Activated CD4-positive, alpha-beta memory T cell treated with anti-CD3 and anti-CD28 coated beads for 36 hours (primary cell): ENCODE results near the gene TRIM61. TPM values are rescaled to one million over a fixed set of nuclear protein-coding genes. Genes with fewer than 3 reads are reported as not detected.
"Not testable (repeated sequence)": the region's sequence is repeated elsewhere in the genome, so short reads cannot be mapped to it uniquely, and the experiment has no call there.

Source experiments
- CTCF ChIA-PET: fragments of 350-600 bp; sonication (Branson Sonifier 250); formaldehyde crosslinking; loops from one replicate; lab custom pipeline; 2021; ENCODE audit warnings: antibody characterized with exemption, inconsistent platforms; lab: Charles Lee
- POLR2A ChIA-PET: fragments of 350-600 bp; sonication (Branson Sonifier 250); formaldehyde crosslinking; loops from one replicate; lab custom pipeline; 2021; ENCODE audit warnings: antibody characterized with exemption; lab: Charles Lee
- DNase-seq: peaks from one replicate; pipeline ENCODE4 v3.0.0-alpha.2; 2020
- H3K27ac Mint-ChIP-seq: one replicate; pipeline ENCODE4 v1.8.0; 2021; ENCODE audit warnings: mixed read lengths
- H3K27me3 Mint-ChIP-seq: one replicate; pipeline ENCODE4 v1.8.0; 2021; ENCODE audit warnings: mixed read lengths
- H3K36me3 Mint-ChIP-seq: one replicate; pipeline ENCODE4 v1.8.0; 2021; ENCODE audit warnings: mixed read lengths
- H3K4me1 Mint-ChIP-seq: one replicate; pipeline ENCODE4 v1.8.0; 2021; ENCODE audit warnings: low read depth, mixed read lengths
- H3K4me3 Mint-ChIP-seq: one replicate; pipeline ENCODE4 v1.8.0; 2021; ENCODE audit warnings: mild to moderate bottlenecking, mixed read lengths
- H3K9me3 Mint-ChIP-seq: one replicate; pipeline ENCODE4 v1.8.0; 2021; ENCODE audit warnings: mixed read lengths
- intact Hi-C: fragments of 100-400 bp; cut with micrococcal nuclease; formaldehyde crosslinking; loops from one replicate; pipeline ENCODE4 v1.15.1; 2023
- total RNA-seq, 2 experiments: library from RNA; stranded (reverse); gene quantifications; one replicate each; pipeline ENCODE4 v1.2.3, GENCODE V29; 2021

Gene TRIM61
- total RNA-seq, 2 experiments from 2014 or later = 1.0 TPM

DNA sequence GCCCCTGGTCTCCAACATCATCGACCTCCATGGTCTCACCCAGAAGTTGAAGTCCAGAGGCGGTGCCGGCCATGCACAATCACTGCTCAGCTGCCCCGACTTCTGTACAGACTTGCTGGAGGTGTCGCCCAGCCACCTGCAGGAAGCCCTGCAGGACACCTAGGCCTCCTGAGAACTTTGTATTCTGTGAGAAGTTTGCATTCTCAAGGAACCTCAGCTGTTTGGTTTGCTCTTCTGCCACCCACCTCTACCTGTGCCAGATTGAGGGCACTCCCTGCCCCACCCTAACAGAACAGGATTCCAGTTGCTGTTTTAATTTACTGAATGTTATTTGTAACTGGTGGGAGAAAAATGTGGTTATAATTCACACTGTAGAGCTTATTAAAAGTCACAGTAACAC lies 46.8 kb downstream of the TRIM61 start:
- Mint-ChIP-seq H3K27ac (no peak overlapping the region), H3K9me3 (no peaks in the 10 kb centered on the region), H3K4me1 (no peaks in the 10 kb centered on the region), H3K27me3 (peaks cover 9% of the 10 kb centered on the region), H3K36me3 (no peaks in the 10 kb centered on the region), H3K4me3 (no peak overlapping the region)
- ChIA-PET POLR2A (no interaction called here), CTCF (no interaction called here)
- no peak for DNase-seq
- intact Hi-C loops = no loop called here

- H3K4me1 Mint-ChIP-seq, H3K27me3 Mint-ChIP-seq, DNase-seq, H3K27ac Mint-ChIP-seq, POLR2A ChIA-PET, CTCF ChIA-PET, H3K9me3 Mint-ChIP-seq, intact Hi-C loops, H3K4me3 Mint-ChIP-seq, H3K36me3 Mint-ChIP-seq: not testable (repeated sequence)
These were observed 50.4 kb downstream of the TRIM61 start for GRCh38 chr4:164927101-164927500.

DNA sequence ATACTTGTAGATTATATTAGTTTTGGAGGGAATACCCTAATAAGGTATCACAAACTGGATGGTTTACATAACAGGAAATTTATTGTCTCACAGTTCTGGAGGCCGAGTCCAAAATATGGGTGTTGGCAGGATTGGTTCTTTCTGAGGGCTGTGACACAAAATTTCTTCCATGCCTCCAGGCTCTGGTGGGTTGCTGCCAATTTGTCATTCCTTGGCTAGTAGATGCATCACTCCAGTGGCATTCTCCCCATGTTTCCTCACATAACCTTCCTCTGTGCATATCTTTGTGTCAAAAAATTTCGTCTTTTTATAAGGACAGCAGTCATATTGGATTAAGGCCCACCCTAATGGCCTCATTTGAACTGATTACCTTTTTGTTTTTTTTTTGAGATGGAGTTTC lies 51.2 kb downstream of the TRIM61 start:
- Mint-ChIP-seq H3K9me3 (no peaks in the 10 kb centered on the region), H3K4me1 (no peaks in the 10 kb centered on the region), H3K27ac (no peak overlapping the region), H3K36me3 (no peaks in the 10 kb centered on the region), H3K4me3 (no peak overlapping the region), H3K27me3 (peaks cover 7% of the 10 kb centered on the region)
- intact Hi-C loops = no loop called here
- CTCF ChIA-PET = no interaction called here
- POLR2A ChIA-PET = no interaction called here
- no peak for DNase-seq

DNA sequence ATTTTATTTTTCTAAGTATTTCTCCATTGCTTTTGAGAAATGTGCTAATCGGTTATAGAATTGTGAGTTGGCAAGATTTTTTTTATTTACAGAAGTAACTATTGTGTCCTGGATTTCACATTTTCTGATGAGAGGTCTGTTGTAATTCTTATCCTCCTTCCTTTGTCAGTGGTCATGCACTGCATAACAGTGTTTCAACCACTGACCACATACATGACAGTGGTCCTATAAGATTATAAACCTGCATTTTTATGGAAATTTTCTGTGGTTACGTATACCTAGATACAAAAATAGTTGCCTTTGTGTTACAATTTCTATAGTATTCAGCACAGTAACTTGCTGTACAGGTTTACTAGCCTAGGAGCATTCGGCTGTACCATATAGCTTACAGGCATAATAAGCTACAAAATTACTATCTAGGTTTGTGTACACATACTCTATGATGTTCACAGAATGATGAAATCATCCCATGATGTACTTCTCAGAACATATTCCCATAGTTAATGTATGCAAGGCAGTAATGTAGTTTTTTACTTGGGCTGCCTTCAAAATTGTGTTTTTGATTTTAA lies 52.7 kb downstream of the TRIM61 start:
- intact Hi-C loops = no loop called here
- peaks cover 3% of the 10 kb centered on the region for H3K27me3 Mint-ChIP-seq
- no peak overlapping the region for H3K4me3 Mint-ChIP-seq

DNA sequence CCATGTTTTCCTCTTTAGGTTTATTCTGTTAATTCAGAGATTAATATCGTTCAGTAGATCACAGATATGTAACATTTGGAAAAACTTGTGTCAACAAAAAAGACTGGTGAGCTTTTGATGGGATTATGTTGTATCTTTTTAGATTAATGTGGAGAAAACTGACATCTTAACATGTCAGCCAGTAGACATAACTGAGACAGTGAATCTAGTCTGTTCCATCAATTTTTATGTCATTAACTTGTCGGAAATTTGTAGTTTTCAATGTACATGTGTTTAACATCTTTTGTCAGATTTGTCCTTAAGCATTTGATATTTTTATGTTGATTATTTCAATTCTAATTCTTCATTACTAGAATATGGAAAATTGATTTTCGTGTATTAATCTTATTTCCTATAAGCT lies 58.5 kb downstream of the TRIM61 start:
- no peak overlapping the region for H3K27ac Mint-ChIP-seq
- H3K9me3 Mint-ChIP-seq = no peaks in the 10 kb centered on the region
- no peak for DNase-seq
- CTCF ChIA-PET = no interaction called here
- no peaks in the 10 kb centered on the region for H3K4me1 Mint-ChIP-seq
- intact Hi-C loops = no loop called here
- H3K27me3 Mint-ChIP-seq = no peaks in the 10 kb centered on the region
- H3K36me3 Mint-ChIP-seq = no peaks in the 10 kb centered on the region
- H3K4me3 Mint-ChIP-seq = no peak overlapping the region
- POLR2A ChIA-PET = no interaction called here

More for the DNA sequence above, 52.7 kb downstream of the TRIM61 start:
- Mint-ChIP-seq H3K27ac (no peak overlapping the region), H3K4me1 (no peaks in the 10 kb centered on the region), H3K9me3 (no peaks in the 10 kb centered on the region), H3K36me3 (no peaks in the 10 kb centered on the region)
- POLR2A ChIA-PET = no interaction called here
- CTCF ChIA-PET = no interaction called here
- no peak for DNase-seq

Other genes with a start within 250 kb of the TRIM61 start
- not detected for gene SMIM31, start 223.5 kb downstream of the TRIM61 start, total RNA-seq
- not detected for gene APELA, start 100.5 kb downstream of the TRIM61 start, total RNA-seq
- gene TRIM60, start 54.3 kb upstream of the TRIM61 start, total RNA-seq = not detected
- not detected for gene TRIM75, start 76.2 kb upstream of the TRIM61 start, total RNA-seq
- 1 to 10 TPM; 8.8 to 9.0 TPM for gene TMEM192, start 135.2 kb upstream of the TRIM61 start, total RNA-seq
- gene KLHL2, start 229.9 kb upstream of the TRIM61 start, total RNA-seq = 10 to 100 TPM; 25.0 to 26.0 TPM